ENCODE data around the gene BLOC1S5.

Gene BLOC1S5

DNA sequence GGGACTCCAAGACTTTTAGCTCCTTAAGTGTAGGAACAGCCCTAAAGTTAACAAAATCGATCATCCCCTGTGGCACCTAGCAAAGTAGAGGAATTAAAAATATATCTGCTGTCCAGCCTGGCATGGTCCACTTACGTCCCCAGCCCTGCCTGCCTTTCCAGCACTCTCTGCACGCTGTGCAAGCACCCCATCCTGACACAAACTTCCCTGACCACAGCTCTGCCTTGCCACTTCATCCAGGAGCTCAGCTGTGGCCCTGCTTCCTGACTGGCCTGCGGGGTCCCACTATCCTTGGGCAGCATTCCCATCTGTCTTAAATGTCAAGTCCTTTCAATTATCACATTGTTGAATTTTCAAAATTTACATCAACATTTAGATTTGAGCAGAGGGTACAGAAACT lies 39.0 kb downstream of the BLOC1S5 start:
- TF ChIP-seq, protein P1, sequence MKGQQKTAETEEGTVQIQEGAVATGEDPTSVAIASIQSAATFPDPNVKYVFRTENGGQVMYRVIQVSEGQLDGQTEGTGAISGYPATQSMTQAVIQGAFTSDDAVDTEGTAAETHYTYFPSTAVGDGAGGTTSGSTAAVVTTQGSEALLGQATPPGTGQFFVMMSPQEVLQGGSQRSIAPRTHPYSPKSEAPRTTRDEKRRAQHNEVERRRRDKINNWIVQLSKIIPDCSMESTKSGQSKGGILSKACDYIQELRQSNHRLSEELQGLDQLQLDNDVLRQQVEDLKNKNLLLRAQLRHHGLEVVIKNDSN (IDR thresholded peaks at IDR 0.05): no peak
- TF ChIP-seq NFIC (IDR thresholded peaks at IDR 0.05) (no peak), TAF1 (IDR thresholded peaks at IDR 0.05; ENCODE audit: low read depth) (no peak), EGR1 (IDR thresholded peaks at IDR 0.05) (no peak), TEAD4 (IDR thresholded peaks at IDR 0.05) (no peak), FOXM1 (IDR thresholded peaks at IDR 0.05; ENCODE audit: borderline replicate concordance, low read depth) (no peak), CREB1 (IDR thresholded peaks at IDR 0.05; ENCODE audit: low read depth) (no peak), YY1 (IDR thresholded peaks at IDR 0.05; ENCODE audit: low read depth) (no peak), CEBPB (IDR thresholded peaks at IDR 0.05) (no peak), ZBTB7A (IDR thresholded peaks at IDR 0.05; ENCODE audit: low read depth) (no peak), EP300 (IDR thresholded peaks at IDR 0.05; ENCODE audit: borderline replicate concordance) (no peak), TCF12 (IDR thresholded peaks at IDR 0.05; ENCODE audit: low read depth) (no peak), RAD21 (IDR thresholded peaks at IDR 0.05; ENCODE audit: low read depth) (no peak)
- TF ChIP-seq, protein P2, sequence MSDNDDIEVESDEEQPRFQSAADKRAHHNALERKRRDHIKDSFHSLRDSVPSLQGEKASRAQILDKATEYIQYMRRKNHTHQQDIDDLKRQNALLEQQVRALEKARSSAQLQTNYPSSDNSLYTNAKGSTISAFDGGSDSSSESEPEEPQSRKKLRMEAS (IDR thresholded peaks at IDR 0.05): no peak
- TF ChIP-seq, protein P3, sequence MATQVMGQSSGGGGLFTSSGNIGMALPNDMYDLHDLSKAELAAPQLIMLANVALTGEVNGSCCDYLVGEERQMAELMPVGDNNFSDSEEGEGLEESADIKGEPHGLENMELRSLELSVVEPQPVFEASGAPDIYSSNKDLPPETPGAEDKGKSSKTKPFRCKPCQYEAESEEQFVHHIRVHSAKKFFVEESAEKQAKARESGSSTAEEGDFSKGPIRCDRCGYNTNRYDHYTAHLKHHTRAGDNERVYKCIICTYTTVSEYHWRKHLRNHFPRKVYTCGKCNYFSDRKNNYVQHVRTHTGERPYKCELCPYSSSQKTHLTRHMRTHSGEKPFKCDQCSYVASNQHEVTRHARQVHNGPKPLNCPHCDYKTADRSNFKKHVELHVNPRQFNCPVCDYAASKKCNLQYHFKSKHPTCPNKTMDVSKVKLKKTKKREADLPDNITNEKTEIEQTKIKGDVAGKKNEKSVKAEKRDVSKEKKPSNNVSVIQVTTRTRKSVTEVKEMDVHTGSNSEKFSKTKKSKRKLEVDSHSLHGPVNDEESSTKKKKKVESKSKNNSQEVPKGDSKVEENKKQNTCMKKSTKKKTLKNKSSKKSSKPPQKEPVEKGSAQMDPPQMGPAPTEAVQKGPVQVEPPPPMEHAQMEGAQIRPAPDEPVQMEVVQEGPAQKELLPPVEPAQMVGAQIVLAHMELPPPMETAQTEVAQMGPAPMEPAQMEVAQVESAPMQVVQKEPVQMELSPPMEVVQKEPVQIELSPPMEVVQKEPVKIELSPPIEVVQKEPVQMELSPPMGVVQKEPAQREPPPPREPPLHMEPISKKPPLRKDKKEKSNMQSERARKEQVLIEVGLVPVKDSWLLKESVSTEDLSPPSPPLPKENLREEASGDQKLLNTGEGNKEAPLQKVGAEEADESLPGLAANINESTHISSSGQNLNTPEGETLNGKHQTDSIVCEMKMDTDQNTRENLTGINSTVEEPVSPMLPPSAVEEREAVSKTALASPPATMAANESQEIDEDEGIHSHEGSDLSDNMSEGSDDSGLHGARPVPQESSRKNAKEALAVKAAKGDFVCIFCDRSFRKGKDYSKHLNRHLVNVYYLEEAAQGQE (IDR thresholded peaks at IDR 0.05; ENCODE audit: low read depth): no peak

DNA sequence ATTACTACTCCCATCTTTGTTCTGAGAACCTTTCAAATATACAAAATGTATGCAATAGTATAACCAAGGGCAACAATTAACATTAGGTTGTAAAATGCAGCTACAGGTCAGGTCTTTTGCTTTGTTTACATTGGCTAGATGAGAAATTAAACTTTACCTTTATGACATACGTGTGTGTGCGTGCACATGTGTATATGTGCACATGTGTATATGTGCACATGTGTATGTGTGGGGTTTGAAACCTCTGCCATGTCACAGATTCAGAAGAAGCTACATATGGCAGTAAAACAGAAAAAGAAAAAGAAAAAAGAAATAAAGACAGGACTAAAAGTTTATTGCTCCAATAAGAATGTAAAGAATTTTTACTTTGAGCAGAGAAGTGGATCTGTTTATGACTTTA lies 40.6 kb downstream of the BLOC1S5 start:
- no peak for TF ChIP-seq YY1 (IDR thresholded peaks at IDR 0.05; ENCODE audit: low read depth)
- TF ChIP-seq TEAD4 (IDR thresholded peaks at IDR 0.05): no peak
- TF ChIP-seq CEBPB (IDR thresholded peaks at IDR 0.05): no peak
- TF ChIP-seq, protein P3 (IDR thresholded peaks at IDR 0.05; ENCODE audit: low read depth): no peak
- TF ChIP-seq EGR1 (IDR thresholded peaks at IDR 0.05): no peak
- no peak for TF ChIP-seq CREB1 (IDR thresholded peaks at IDR 0.05; ENCODE audit: low read depth)
- TF ChIP-seq, protein P2 (IDR thresholded peaks at IDR 0.05): no peak
- TF ChIP-seq FOXM1 (IDR thresholded peaks at IDR 0.05; ENCODE audit: borderline replicate concordance, low read depth): no peak
- TF ChIP-seq NFIC (IDR thresholded peaks at IDR 0.05): no peak
- TF ChIP-seq, protein P1 (IDR thresholded peaks at IDR 0.05): no peak
- no peak for TF ChIP-seq EP300 (IDR thresholded peaks at IDR 0.05; ENCODE audit: borderline replicate concordance)
- TF ChIP-seq TCF12 (IDR thresholded peaks at IDR 0.05; ENCODE audit: low read depth): no peak
- no peak for TF ChIP-seq TAF1 (IDR thresholded peaks at IDR 0.05; ENCODE audit: low read depth)
- TF ChIP-seq RAD21 (IDR thresholded peaks at IDR 0.05; ENCODE audit: low read depth): no peak
- no peak for TF ChIP-seq ZBTB7A (IDR thresholded peaks at IDR 0.05; ENCODE audit: low read depth)

DNA sequence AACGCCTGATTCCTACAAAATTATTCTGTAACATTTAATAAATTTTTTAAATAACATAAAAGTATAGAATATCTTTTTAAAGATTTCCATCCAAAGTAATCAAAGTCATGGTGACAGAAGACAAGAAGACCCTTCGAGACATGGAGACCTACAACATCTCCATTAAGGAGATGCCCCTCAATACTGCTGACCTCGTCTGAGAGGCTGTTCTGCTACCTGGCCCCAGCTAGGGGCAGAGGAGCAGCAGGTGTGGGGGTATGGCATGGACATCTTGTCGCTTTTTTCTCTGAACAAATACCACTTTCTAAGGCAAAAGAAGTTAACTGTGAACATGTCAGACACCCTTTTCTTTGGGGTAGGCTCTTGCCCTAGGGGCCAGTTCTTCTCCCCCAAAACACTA lies 44.1 kb downstream of the BLOC1S5 start:
- TF ChIP-seq EP300 (IDR thresholded peaks at IDR 0.05; ENCODE audit: borderline replicate concordance) (no peak), TCF12 (IDR thresholded peaks at IDR 0.05; ENCODE audit: low read depth) (no peak), EGR1 (IDR thresholded peaks at IDR 0.05) (no peak), TAF1 (IDR thresholded peaks at IDR 0.05; ENCODE audit: low read depth) (no peak), NFIC (IDR thresholded peaks at IDR 0.05) (no peak), FOXM1 (IDR thresholded peaks at IDR 0.05; ENCODE audit: borderline replicate concordance, low read depth) (no peak), CEBPB (IDR thresholded peaks at IDR 0.05) (no peak), TEAD4 (IDR thresholded peaks at IDR 0.05) (no peak), RAD21 (IDR thresholded peaks at IDR 0.05; ENCODE audit: low read depth) (no peak), CREB1 (IDR thresholded peaks at IDR 0.05; ENCODE audit: low read depth) (no peak), ZBTB7A (IDR thresholded peaks at IDR 0.05; ENCODE audit: low read depth) (no peak), YY1 (IDR thresholded peaks at IDR 0.05; ENCODE audit: low read depth) (no peak)
- TF ChIP-seq, protein P1 (IDR thresholded peaks at IDR 0.05): no peak
- TF ChIP-seq, protein P3 (IDR thresholded peaks at IDR 0.05; ENCODE audit: low read depth): no peak
- TF ChIP-seq, protein P2 (IDR thresholded peaks at IDR 0.05): no peak

Measured in Ishikawa (cell line).